Amniotic epithelial cell (primary cell): ENCODE results near the gene RAD51AP2.
"Not testable (repeated sequence)": the region's sequence is repeated elsewhere in the genome, so short reads cannot be mapped to it uniquely, and the experiment has no call there.

Experiments
- DNase-seq: peaks from one replicate; pipeline ENCODE4 v3.0.0-alpha.2; 2010; ENCODE audit warnings: low read depth

The RAD51AP2 gene

GRCh38 chr2:17538022-17538843, 20.0 kb upstream of the RAD51AP2 start:
- no peak for DNase-seq

GRCh38 chr2:17536416-17536815, 18.2 kb upstream of the RAD51AP2 start:
- DNase-seq, result no peak

DNA sequence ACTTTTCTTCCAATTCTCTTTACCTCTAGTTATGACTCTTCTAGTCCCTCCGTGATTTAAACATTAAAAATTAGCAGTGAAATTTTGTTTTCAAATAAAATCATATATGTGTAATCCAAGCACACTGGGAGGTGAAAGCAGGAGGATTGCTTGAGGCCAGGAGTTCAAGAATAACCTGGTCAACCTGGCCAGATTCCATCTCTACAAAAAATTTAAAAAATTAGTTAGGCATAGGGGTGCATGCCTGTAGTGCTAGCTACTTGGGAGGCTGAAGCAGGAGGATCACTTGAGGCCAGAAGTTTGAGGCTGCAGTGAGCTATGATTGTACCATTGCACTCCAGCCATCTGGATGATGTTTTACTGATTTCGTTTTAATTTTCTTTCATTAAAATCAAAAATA, 15.3 kb upstream of the RAD51AP2 start:
- no peak for DNase-seq

GRCh38 chr2:17529771-17530170, 11.5 kb upstream of the RAD51AP2 start:
- no peak for DNase-seq

- no peak for DNase-seq
These were observed 4.1 kb upstream of the RAD51AP2 start for GRCh38 chr2:17522303-17522702.

- DNase-seq, result no peak
These were observed 3.4 kb upstream of the RAD51AP2 start for GRCh38 chr2:17521621-17522020.

GRCh38 chr2:17520761-17521160, 2.5 kb upstream of the RAD51AP2 start:
- no peak for DNase-seq

DNA sequence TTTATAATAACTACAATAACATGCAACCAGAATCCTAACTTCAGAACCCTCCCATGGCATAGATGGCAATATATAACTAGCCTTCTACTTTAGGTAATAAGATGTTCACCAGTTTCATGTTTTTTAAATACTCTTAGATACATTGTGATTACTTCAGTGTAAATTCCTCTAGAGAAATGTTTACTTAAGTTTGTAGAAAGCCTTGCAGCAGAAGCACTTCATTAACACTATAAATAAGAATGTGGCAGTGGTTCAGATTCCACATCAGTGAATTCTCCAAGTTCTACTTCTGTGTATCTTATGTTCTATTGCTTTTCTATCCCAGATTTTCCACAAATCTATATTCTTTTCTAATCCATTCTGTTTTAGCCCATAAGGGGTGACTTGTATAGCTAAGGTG, 1.2 kb upstream of the RAD51AP2 start:
- no peak for DNase-seq

DNA sequence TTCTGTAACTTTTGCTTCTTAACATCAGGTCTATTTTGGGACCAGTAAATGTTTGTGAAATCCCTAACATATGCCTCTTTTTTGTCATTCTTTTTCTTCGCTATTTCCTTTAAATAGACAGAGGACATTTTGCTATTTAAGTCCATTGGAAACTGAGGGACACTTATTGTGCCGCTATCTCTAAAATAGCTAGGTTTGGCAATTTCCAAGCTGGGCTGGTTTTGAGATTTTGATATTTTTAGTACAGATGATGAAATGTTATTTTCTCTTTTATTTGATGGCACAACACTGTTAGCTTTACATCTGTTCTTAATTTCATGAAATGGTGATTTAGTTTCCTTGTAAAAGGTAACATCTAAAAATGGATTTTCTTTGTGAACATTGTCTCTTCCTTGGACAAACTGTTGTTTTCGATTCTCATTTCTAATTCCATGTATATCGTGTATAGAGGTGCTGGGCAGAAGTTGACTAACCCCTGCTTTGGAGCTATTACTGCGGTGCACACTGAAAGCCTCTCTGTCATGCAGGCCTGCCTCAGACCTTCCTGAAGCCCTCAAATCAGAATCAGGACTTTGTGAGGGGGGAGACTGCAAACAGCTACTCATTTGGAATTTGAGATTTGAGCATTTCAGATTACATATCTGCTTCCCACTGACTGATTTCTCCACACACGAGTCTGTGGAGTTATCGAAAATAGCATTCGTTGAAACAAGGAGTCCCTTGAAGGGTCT, 594 bp downstream of the RAD51AP2 start:
- DNase-seq, result no peak

DNA sequence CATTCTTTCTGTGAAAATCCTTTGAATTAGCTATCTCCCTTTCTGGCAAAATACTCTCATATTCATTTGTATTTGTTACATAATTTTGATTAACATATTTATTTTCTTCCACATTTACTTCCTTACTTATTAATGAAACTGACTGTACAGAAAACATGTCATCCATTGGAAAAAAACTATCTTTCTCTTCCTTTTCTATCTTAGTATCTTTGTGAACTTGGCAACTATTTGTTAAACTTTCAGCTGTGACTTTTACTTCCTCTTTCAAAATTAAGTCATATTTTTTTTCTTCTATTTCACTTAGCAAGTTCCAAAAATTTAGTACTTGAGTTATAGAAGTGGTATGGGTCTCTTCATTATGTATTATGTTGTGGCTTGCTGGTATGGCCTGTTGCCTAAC, 2.6 kb downstream of the RAD51AP2 start:
- DNase-seq, result no peak

DNA sequence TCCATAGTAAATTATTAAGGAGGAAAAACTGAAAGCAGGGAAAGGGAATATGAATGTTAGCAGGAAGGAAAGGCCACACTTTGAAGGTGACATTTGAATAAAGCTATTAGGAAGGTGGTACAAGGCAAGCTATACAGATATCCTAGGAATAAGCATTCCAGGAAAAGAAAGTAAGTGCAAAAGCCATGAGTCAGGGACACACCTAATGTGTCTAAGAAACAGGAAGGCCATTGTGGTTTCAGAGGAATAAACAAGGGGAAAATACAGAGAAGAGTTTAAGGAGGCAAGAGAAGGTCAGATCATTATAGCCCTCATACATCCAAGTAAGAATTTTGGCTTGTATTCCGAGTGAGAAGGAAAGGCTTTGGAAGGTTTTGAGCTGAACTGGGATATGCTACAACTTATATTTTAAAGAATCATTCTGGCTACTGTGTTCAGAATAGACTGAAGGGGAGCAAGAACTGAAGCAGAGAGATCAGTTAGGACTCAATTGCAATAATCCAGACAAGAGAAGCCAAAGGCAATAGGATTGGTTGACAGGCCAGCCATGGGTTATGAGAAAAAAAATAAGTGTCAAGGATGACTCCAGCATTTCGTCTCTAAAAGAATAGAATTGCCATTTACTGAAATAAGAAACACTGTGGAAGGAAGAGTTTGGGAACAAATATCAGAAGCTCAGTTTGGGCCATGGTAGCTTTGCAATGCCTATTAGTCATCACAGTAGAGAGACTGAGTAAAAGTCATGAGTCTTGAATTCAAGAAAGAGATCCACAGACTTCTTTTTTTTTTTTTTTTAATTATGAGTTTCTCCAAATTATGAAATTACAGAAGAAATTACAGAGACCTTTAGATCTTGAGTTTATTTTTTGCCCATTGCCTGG, 11.3 kb downstream of the RAD51AP2 start:
- no peak for DNase-seq

- DNase-seq, result no peak
These were observed 20.5 kb downstream of the RAD51AP2 start for GRCh38 chr2:17497718-17498117.

DNA sequence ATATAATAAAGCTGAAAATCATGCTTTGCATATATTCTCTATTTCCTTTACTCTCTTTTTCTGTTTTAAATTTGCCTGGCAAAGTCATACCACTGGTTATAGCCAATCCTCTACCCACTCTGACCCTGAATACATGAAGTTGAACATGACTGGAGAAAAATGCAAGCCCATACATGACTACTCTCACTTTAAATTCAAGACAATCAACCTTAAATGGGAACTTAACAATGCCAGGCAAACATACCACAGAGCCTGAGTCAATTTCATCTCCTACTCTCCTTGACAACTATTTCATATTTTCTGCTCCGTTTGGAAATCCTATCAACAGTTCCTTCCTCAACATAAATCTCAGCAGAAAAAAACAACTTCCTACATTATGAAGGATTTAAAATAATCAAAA, 22.6 kb downstream of the RAD51AP2 start:
- peak; percentile 1 for DNase-seq

- DNase-seq, result not testable (repeated sequence)
These were observed 28.1 kb downstream of the RAD51AP2 start for GRCh38 chr2:17490165-17490564.

DNA sequence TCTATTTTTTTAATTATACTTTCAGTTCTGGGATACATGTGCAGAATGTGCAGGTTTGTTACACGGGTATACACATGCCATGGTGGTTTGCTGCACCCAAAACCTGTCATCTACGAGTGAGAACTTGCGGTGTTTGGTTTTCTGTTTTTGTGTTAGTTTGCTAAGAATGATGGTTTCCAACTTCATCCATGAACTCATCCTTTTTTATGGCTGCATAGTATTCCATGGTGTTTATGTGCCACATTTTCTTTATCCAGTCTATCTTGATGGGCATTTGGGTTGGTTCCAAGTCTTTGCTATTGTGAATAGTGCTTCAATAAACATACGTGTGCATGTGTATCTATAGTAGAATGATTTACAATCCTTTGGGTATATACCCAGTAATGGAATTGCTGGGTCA, 29.6 kb downstream of the RAD51AP2 start:
- not testable (repeated sequence) for DNase-seq

DNA sequence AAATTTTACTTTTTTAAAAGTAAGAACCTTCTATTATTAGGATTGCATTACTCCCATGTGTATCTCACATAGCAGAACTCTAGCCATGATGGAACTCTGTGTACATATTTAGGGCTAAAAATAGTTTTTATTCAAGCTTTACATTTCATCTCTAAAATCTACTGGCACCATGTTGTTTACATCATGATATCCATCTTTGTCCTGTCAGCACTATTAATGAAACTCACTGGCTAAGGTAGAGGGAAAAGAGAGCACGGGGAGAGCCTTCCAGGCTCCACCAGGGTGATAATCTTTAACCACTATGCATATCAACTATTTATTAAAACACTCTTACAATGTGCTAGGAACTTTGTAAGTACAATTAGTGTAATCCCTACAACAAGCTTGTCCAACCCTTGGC, 34.7 kb downstream of the RAD51AP2 start:
- no peak for DNase-seq

- DNase-seq, result peak; percentile 21
These were observed 35.6 kb downstream of the RAD51AP2 start for GRCh38 chr2:17482651-17483050.

DNA sequence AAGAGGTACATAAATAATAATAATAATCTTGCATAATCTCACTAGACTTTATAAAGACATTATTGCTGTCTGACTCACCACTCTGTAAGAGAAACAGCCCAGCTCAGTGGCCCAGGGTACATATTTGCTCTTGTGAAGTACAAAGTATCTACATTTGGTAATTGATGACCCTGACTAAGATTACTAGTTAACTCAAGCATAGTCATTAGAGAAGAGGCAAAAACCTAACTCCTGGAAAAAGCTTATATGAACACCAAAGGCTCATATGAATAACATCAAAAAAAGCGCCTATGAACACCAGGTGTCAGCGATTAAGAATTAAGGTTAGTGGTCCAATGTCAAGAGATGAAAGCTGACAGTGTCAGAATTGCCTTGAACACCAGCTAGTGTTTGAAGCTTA, 38.4 kb downstream of the RAD51AP2 start:
- peak; percentile 59 for DNase-seq

DNA sequence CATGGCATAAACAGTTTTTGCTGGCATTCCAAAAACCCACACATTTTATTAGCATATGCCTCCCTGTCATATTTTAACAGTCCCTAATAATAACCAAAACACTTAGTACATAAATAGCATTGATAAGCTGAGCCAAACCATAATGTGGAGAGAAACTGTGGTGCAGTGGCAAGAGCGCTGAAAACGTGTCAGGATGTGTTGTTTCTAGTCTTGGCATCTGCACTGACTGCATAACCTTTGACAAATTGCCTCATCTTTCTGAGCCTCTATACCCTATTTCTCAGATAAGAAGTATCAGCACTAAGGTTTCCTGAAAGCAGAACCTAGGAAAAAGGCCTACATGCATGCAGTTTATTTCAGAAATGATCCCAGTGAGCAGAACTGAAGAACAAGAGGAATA, 41.4 kb downstream of the RAD51AP2 start:
- peak; percentile 21 for DNase-seq

DNA sequence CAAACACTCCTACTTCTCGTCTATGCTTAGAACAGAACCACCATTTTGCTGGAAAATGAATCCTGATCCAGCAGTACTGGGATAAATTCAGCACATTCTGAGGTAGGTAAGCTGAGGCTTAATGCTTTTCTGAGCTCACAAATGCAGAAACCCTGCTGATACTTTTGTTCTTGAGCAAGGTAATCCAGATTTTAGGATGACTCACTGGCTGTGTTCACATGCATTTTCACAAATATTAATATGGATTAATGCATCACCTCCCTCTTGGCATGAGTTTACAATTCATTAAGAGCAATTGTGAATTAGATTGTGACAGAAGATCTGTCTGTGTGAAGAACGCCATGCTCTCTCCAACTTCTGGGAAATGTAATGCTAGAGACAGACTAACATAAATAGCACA, 42.2 kb downstream of the RAD51AP2 start:
- DNase-seq, result peak; percentile 29

GRCh38 chr2:17475286-17475685, 43.0 kb downstream of the RAD51AP2 start:
- DNase-seq, result peak; percentile 29

- no peak for DNase-seq
These were observed 46.3 kb downstream of the RAD51AP2 start for GRCh38 chr2:17471979-17472378.
